Dermis blood vessel endothelial cell (primary cell): ENCODE results near the gene R3HDM2. TPM values are rescaled to one million over a fixed set of nuclear protein-coding genes. Genes with fewer than 3 reads are reported as not detected.
"Not testable (repeated sequence)": the region's sequence is repeated elsewhere in the genome, so short reads cannot be mapped to it uniquely, and the experiment has no call there.

Source experiments
- DNase-seq: peaks from one replicate; pipeline ENCODE4 v3.0.0; 2010
- total RNA-seq: library from RNA; depleted of rRNA; stranded (reverse); fragments of >200 nt; gene quantifications from 2 replicates; pipeline ENCODE4 v1.2.3, GENCODE V29; 2014

R3HDM2 gene
- total RNA-seq, 1 donor from 2014 or later: 8.8 TPM

DNA sequence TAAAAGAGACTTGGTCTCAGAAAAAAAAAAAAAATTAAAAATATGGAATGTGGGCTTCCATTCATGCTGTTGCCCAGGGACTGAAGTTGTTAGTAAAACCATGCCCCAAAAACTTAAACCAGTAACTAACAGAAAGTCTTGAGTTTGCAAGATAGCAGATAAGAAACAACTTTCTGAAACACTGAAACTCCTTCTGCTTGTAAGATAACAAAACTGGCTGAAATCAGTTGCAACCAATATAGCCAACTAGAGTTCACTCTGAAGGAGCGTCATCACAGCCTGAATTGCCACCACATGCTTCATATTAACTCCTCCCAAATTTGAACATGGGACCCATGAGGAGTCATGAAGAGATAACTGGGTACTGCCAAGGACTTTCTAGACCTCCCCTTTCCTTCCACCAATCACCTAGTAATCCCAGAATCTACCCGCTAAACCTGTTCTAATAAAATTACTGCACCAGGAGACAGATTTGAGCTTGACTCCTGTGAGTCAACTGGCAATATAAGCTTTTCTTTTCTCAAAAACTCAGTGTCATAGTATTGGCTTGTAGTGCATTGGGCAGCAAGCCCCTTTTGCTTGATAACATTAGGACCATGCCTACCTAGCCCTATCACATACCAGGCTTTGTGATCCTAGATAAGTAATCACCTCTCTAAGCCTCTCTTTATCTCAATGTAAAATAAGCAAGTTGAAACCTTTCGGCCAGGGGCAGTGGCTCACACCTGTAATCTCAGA lies 53.6 kb downstream of the R3HDM2 start:
- no peak for DNase-seq

DNA sequence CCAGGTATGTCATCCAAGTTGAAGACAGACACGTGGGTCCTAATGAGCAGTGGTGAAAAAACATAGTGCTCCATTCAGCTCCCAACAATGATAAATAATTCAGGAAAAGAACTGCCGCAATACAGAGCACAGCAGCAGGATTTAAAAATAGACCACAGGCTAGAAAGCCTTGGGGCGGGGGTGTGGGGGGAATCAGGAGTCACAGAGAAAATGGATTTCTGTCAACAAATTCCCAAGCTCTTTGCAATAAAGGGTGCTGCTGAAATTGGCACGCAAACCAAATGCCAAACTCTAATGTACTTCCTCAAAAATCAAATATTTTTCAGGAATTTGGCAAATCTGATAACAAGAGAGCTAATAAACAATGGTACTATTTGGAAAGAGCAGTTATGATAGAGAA lies 58.6 kb downstream of the R3HDM2 start:
- peak; percentile 3 for DNase-seq

DNA sequence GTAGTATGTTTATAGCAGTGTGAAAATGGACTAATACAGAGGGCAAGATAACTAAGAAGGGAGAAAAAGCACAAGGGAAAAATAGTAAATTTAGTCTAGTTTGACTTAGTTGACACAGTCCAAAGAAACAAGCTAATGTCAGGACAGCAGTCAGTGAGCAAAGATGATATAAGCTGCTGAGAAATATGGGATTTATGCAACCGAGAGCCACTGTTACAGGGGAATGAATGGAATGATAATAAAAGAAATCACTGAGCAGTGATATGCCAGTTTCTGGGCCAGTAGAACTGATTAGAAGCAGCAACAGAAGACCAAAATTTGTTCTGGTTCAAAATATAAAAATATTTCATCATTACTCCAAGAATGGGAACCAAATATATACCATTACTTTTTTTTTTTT lies 60.1 kb downstream of the R3HDM2 start:
- no peak for DNase-seq

DNA sequence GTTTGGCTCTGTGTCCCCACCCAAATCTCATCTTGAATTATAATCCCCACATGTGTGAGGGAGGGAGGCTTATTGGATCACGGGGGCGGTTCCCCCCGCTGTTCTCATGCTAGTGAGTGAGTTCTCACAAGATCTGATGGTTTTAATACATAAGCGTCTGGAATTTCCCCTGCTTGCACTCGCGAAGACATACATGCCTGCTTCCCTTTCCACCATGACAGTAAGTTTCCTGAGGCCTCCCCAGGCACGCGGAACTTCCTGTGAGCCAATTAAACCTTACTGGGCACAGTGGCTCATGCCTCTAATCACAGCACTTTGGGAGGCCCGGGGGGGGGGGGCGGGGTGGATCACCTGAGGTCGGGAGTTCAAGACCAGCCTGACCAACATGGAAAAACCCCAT lies 60.8 kb downstream of the R3HDM2 start:
- DNase-seq: no peak

DNA sequence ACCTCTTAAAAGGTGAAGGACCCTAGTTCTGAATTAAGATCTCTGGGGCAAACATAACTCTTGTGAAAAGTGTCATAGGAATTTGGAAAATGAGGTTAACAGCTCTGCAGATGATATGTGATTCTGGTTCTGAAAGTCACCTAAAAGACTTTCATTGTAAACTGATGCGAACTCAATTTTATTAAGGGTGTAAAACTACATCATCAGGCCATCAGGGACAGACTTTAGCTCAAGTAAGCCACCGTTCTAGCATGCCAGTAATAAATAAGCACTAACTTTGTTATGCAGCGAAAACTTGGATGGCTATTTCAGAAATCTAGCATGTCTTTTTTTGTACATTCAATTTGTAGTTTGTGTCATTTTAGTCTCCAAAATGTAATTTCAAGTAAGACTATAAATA lies 61.6 kb downstream of the R3HDM2 start:
- no peak for DNase-seq

DNA sequence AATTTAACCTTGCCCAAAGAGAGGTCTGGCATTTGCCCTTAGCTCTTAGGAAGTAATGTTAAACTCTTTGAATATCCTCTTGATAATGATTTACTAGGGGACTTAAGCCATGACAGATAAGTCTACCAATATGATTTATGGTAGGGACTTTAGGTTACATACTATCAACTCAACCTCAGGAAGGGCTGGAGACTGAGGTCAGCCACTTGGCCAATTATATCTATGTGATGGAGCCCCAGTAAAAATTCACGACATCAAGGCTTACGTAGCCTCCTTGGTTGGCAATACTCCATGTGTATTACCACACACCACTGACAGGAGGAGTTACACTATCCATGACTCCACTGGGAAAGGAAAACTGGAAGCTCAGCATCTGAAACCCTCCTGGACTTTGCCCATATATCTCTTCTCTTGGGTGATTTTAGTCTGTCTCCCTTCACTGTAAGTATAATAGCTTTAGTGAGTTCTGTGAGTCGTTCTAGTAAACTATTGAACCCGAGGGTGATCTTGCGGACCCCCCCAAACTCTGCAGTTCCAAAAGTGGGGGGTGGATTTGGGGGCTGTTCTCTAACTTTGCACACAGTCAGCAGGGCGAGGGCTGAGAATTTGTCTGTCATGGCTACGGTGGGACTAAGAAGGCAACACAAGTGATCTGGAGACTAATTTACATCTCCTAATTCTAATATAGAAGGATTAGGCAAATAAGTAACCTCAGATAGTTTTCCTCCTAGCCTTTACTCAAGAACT lies 62.3 kb downstream of the R3HDM2 start:
- DNase-seq: no peak

DNA sequence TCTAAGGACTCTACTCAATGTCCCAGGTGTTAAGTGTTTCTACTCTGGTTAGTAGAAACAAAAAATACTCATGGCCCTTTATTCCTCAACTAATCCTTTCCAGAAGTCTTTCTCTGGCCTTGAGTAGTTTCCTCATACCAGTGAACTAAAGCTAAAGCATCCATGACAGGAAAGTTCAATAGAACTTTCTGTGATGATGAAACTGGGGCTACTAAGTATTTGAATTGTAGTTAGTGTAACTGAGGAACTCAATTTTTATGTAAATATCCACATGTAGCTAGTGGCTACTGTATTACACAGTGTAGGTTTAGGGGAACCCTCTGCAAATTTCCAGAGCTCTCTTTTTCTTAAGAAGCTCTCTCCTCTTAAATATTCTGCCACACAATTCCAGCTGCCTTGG lies 63.7 kb downstream of the R3HDM2 start:
- no peak for DNase-seq

DNA sequence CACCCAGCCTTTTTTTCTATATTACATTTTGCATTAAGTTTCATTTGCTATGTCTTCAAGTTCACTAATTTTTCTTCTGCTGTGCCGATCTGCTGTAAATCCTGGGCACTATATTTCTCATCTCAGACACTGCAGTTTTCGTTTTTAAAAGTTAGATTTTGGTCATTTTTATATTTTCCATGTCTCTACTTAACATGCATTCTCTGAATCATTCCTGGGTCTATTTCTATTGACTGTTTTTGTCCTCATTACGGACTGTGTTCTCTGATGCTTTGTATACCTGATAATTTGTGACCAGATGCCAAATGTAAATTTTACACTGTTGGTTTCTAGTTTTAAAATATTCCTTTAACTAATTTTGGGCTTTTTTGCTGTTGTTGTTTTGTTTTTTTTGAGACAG lies 64.5 kb downstream of the R3HDM2 start:
- no peak for DNase-seq

DNA sequence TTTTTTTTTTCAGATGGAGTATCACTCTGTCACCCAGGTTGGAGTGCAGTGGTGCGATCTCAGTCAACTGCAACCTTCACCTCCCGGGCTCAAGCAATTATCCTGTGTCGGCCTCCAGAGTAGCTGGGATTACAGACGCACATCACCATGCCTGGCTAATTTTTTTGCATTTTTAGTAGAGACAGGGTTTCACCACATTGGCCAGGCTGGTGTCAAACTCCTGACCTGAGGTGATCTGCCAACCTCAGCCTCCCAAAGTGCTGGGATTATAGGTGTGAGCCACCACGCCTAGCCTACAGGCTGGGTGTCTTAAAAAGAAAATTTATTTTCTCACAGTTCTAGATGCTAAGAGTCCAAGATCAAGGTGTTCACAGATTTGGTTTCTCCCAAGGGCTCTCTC lies 66.7 kb downstream of the R3HDM2 start:
- DNase-seq: not testable (repeated sequence)

DNA sequence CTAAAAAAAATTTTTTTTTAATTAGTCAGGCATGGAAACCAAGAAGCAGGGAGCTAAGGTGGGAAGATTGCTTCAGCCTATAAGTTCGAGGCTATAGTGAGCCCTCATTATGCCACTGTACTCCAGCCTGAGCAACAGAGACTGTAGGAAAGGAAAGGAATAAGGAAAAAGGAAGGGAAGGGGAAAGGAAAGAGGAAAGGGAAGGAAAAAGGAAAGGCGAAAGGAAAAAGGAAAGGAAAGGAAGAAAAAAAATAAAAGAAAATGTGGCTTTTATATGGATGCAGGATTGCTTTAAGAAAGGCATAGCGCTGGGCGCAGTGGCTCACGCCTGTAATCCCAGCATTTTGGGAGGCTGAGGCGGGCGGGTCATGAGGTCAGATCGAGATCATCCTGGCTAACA lies 70.4 kb downstream of the R3HDM2 start:
- no peak for DNase-seq

DNA sequence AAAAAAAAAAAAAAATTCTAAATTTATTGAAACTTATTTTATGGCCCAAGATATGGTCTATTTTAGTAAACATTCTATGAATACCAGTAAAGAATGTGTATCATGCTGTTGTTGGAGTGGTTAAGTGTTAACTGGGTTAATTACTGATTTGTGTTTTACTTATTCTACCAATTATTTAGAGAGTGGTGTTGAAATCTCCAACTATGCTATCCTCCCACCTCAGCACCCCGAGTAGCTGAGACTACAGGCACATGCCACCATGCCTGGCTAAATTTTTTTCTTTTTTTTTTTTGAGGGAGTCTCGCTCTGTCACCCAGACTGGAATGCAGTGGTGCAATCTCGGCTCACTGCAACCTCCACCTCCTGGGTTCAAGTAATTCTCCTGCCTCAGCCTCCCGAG lies 72.2 kb downstream of the R3HDM2 start:
- no peak for DNase-seq

DNA sequence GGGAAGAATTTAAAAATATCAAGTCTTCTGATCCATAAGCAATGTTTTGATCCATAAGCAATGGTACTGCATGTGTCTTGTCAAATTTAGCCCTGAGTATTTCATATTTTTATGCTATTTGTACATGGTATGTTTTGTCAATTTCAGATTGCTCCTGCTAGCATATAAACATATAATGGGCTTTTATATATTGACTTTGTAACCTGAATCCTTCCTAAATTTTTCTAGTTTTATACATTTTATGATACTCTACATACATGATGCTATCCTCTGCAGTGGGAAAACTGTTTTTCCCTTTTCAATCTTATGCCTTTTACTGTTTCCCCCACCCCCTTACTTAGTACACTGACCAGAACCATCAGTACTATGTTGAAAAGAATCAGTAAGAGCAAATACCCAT lies 75.1 kb downstream of the R3HDM2 start:
- DNase-seq: no peak

DNA sequence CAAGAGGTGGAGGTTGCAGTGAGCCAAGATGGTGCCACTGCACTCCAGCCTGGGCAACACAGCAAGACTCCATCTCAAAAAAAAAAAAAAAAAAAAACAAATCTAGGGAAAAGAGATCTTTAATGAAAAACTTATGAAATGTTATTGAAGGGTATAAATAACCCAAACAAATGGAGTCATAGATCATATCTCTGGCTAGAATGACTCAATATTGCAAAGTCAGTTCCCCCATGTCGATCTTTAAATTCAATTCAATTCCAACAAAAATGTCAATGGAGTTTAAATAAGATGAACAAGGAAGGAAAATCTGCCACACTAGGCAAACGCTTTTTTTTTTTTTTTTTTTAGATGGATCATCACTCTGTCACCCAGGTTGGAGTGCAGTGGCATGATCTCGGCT lies 78.7 kb downstream of the R3HDM2 start:
- DNase-seq: no peak

DNA sequence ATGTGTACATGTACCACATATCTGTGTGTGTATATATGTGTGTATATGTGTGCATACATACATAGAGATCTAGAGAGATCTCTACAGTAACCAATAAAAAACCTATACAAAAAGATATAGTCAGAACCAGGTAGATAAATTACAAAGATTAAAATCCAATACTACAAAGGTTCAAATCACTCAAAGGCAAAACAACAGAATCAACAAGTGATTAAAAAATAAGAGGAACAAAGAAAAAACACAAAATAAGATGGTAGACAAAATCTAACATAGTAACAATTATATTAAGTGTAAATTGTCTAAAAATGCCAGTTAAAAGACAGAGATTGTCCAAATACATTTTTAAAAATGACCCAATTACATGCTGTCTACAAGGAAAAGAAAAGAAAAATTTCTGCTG lies 83.6 kb downstream of the R3HDM2 start:
- no peak for DNase-seq

DNA sequence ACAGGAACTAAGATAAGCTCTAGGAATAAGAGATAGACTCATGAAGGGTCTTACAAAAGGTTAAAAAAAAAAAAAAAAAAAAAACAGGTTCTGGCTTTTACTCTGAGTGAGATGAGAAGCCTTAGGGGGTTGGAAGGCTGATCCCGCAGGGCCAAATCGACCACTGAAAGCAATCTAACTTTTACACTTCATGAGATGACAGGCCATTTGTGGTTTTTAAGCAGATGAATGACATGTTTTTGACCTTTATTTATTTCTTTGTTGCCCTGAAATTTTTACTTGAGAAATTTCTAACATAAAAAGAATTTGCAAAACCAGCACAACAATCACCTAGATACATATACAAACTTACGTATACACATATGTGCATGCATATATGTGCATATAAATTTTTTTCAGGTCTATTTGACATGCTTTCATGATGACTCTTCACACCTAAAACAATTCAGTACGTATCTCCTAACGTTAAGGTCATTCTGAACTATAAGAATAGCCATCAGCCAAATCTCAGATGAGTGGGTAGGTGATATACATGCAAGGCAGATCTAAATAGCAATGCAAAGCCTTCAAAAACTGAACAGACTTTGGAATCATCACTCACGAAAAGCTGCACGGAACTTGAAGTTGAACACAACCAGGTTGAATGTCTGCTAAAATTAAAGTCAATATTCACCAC lies 87.0 kb downstream of the R3HDM2 start:
- no peak for DNase-seq

DNA sequence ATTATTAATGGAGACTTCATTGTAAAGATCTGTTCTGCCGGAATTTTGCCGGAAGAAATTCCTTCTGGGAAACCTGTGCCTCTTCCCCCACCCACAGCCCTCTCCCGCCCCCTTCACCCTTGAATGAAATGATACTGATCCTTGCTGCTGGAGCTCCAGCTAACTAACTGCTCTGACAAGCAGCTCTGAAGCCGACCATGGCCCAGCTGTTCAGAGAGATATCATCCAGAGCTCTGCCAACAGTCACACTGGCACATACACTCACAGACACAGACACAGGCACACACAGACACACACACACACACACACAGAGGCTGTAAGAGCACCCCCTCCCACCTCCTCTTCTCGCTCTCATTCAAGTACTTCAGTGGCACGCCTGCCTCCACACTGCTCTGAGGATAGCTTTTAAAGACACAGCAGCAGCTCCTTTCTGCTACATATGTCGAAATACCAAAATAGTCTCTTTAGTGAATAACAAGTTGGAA lies 88.6 kb downstream of the R3HDM2 start:
- DNase-seq: no peak

DNA sequence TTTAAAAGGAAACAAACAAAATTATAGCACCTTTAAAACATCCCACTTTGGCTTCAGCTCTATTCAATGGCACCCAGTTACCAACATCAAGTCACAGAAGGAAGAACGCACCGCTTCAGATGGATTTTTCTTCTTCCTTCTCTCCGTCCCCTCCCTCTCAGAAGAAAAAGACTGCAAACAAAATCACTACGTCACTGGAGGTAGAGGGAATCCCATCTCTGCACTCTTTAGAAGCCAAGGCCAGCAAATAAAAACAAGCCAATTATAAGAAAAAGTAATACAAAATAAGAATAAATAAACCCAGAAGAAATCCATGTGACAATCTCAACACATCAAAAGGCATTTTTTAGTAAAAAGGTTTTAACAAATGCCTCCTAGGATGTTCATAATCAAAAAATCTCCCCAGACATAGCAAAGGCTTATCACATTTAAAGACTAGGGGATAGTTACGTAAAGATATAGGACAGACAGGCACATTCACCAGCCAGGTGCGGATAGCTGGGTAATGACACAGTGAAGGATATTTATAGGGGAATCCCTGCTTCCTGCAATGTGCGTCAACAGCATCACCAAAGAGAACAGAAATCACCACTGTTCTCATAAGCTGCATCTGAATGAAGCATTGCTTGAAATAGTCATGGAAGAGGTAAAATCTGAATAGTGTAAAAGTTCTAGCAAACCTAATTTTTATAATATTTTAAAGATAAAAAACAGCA lies 89.4 kb downstream of the R3HDM2 start:
- no peak for DNase-seq

DNA sequence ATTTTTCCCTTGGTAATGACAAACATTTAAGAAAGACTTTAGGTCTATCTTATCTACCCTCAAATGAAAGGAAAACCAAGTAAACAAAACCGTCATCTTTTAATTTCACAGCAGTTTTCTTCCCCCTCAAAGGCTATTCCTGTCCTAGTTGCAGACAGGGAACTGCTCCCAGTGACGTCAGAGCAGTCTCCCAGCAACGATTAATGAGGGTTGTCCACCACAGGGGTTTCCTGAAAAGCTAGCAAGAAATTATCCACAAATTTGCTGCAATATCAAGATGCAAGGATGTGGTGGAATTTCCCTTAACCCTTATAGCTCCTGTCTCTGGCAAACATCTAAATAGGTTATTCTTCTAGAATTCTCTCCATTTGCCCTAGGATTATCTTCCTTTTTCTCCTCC lies 90.7 kb downstream of the R3HDM2 start:
- DNase-seq: peak; percentile 75

DNA sequence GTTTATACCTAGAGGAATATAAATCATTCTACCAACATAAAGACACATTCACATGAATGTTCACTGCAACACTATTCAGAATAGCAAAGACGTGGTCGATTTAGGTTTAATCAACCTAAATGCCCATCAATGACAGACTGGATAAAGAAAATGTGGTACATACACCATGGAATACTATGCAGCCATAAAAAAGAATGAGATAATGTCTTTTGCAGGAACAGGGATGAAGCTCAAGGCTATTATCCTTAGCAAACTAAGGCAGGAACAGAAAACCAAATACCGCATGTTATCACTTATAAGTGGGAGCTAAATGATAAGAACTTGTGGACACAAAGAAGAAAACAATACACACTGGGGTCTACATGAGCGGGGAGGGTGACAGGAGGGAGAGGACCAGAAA lies 94.5 kb downstream of the R3HDM2 start:
- not testable (repeated sequence) for DNase-seq

DNA sequence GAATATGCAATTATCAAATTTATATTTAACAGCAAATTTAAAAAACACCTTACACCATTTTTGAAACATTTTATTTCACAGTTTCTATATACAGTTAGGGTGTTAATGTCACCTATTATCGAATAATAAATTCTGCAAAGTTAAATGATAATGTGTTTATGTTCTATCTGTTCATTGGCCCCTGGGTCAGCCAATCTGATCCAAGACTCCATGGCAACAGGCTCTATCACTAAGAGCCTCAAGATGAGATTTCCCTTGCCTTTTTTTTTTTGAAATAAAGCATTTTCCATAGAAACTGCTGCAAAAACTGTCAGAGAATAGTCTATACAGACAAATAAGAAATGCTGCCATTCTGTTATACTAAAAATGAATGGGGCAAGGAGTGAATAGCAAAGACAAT lies 96.6 kb downstream of the R3HDM2 start:
- DNase-seq: no peak

DNA sequence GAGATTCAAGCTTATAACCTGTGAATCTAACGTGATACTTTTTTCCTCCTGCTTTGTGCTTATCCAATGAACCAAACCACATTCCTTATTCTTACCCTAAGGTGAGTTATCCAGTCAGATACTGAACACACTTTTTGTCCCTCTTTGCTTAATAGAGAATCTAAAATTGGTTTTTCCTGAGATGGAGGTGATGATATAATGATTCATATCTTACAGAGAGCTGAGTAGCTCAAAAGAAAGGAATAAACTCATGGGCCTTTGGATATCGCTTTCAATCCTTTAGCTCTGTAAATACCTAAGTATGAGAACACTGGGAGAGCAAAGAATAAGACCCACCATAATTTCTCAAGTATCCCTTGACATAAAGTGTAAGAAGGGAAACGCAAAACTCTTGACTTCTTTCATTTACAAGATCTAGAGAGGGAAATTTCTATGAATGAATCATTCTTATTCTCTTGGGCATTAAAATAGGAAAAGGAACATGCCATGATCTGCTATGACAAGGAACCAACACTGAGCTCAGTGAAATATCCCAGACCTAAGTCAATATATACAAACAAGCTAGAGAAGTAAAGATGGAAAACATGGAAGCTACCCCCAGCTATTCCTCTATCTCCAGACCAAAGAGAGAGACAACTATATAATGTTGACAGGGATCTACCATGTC lies 98.1 kb downstream of the R3HDM2 start:
- DNase-seq: peak; percentile 15

DNA sequence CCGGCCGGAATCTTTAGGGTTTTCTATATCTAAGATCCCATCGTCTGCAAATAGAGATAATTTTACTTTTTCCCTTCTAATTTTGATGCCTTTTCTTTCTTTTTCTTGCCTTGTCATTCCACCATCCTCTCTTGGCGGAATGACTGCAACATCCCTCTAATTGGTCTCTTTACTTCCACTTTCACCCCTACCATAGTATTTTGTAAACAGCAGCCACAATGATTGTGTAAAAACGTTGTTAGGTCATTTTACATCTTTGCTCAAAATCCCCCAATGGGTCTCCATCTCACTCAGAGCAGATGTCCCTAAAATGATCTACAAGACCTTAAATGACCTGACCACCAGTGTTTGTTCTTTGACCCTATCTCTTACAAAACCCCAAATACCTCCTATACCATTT lies 99.9 kb downstream of the R3HDM2 start:
- DNase-seq: no peak

DNA sequence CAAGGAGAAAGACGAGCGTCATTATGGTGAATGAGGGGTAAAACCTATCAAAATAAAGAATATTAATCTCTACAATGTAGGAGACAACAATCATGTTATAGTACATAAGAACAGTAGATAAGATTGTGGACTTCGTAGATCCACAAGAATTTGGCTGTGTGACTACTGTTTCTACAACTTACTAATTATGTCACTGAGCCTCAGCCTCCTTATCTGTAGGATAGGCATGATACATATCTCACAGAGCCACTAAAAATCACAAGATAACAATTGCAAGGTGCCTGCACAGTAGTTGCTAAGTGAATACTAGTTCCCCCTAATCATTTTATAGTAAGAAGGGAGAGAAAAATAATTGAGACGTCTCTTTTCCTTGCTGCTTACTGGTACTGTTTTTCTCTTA lies 101.6 kb downstream of the R3HDM2 start:
- DNase-seq: no peak
